ENCODE measurements around the gene SCTR.

SCTR gene

GRCh38 chr2:119487434-119488244 is 36.6 kb downstream of the SCTR start:
- no peak for TF ChIP-seq REST (IDR thresholded peaks at IDR 0.05; ENCODE audit: insufficient replicate concordance, low read depth)
- TF ChIP-seq POLR2AphosphoS5 (IDR thresholded peaks at IDR 0.05; ENCODE audit: low read depth), result no peak
- TF ChIP-seq SPI1 (IDR thresholded peaks at IDR 0.05; ENCODE audit: borderline replicate concordance, low read depth), result no peak
- no peak for TF ChIP-seq CTCF (IDR thresholded peaks at IDR 0.05; ENCODE audit: insufficient read depth, low read length)
- TF ChIP-seq GABPA (IDR thresholded peaks at IDR 0.05; ENCODE audit: low read depth), result no peak
- no peak for DNase-seq (ENCODE audit: low read depth in 1 of 2, low spot score in 1 of 2)
- Histone ChIP-seq H3K4me3 (replicated peaks; ENCODE audit: insufficient read depth, low read length) (no peak overlapping the region), H3K27ac (replicated peaks) (no peak overlapping the region), H3K27me3 (ENCODE audit: insufficient read depth, poor library complexity, severe bottlenecking) (no peaks in the 10 kb centered on the region)

- no peak for DNase-seq (ENCODE audit: low read depth in 1 of 2, low spot score in 1 of 2)
- no peak for TF ChIP-seq POLR2AphosphoS5 (IDR thresholded peaks at IDR 0.05; ENCODE audit: low read depth)
- TF ChIP-seq REST (IDR thresholded peaks at IDR 0.05; ENCODE audit: insufficient replicate concordance, low read depth), result no peak
- no peak for TF ChIP-seq GABPA (IDR thresholded peaks at IDR 0.05; ENCODE audit: low read depth)
- TF ChIP-seq CTCF (IDR thresholded peaks at IDR 0.05; ENCODE audit: insufficient read depth, low read length), result no peak
- no peak for TF ChIP-seq SPI1 (IDR thresholded peaks at IDR 0.05; ENCODE audit: borderline replicate concordance, low read depth)
- H3K4me3 ChIP-seq (replicated peaks; ENCODE audit: insufficient read depth, low read length), result no peak overlapping the region
- no peak overlapping the region for H3K27ac ChIP-seq (replicated peaks)
- H3K27me3 ChIP-seq (ENCODE audit: insufficient read depth, poor library complexity, severe bottlenecking), result no peaks in the 10 kb centered on the region
These were observed 37.4 kb downstream of the SCTR start for GRCh38 chr2:119486886-119487285.

- Histone ChIP-seq H3K27ac (replicated peaks) (no peak overlapping the region), H3K4me3 (replicated peaks; ENCODE audit: insufficient read depth, low read length) (no peak overlapping the region), H3K27me3 (ENCODE audit: insufficient read depth, poor library complexity, severe bottlenecking) (no peaks in the 10 kb centered on the region)
- TF ChIP-seq GABPA (IDR thresholded peaks at IDR 0.05; ENCODE audit: low read depth), result no peak
- no peak for DNase-seq (ENCODE audit: low read depth in 1 of 2, low spot score in 1 of 2)
These were observed 38.0 kb downstream of the SCTR start for GRCh38 chr2:119486196-119486827.

- DNase-seq (ENCODE audit: low read depth in 1 of 2, low spot score in 1 of 2), result no peak
- Histone ChIP-seq H3K4me3 (replicated peaks; ENCODE audit: insufficient read depth, low read length) (no peak overlapping the region), H3K27ac (replicated peaks) (no peak overlapping the region), H3K27me3 (ENCODE audit: insufficient read depth, poor library complexity, severe bottlenecking) (no peaks in the 10 kb centered on the region)
- no peak for TF ChIP-seq CTCF (IDR thresholded peaks at IDR 0.05; ENCODE audit: insufficient read depth, low read length)
- no peak for TF ChIP-seq REST (IDR thresholded peaks at IDR 0.05; ENCODE audit: insufficient replicate concordance, low read depth)
- TF ChIP-seq SPI1 (IDR thresholded peaks at IDR 0.05; ENCODE audit: borderline replicate concordance, low read depth), result no peak
- TF ChIP-seq POLR2AphosphoS5 (IDR thresholded peaks at IDR 0.05; ENCODE audit: low read depth), result no peak
- TF ChIP-seq GABPA (IDR thresholded peaks at IDR 0.05; ENCODE audit: low read depth), result no peak
These were observed 38.8 kb downstream of the SCTR start for GRCh38 chr2:119485336-119486110.
